Progenitor cell of endocrine pancreas (in vitro differentiated cells): ENCODE measurements around the gene MS4A10. TPM values are rescaled to one million over a fixed set of nuclear protein-coding genes. Genes with fewer than 3 reads are reported as not detected.

Experiments
- DNase-seq: peaks from one replicate; pipeline ENCODE4 v3.0.0; 2021; ENCODE audit warnings: low spot score; ENCODE audit not compliant: unreplicated experiment
- H3K27ac Mint-ChIP-seq: 2 replicates; pipeline ENCODE4 v1.8.0; 2021; ENCODE audit warnings: mild to moderate bottlenecking, moderate library complexity, mixed read lengths
- H3K27me3 Mint-ChIP-seq: 2 replicates; pipeline ENCODE4 v1.8.0; 2021; ENCODE audit warnings: mixed read lengths
- H3K36me3 Mint-ChIP-seq: 2 replicates; pipeline ENCODE4 v1.8.0; 2022; ENCODE audit warnings: mixed read lengths; ENCODE audit not compliant: insufficient read depth
- H3K4me1 Mint-ChIP-seq: 2 replicates; pipeline ENCODE4 v1.8.0; 2021; ENCODE audit warnings: low read depth, mixed read lengths
- H3K4me3 Mint-ChIP-seq: 2 replicates; pipeline ENCODE4 v1.8.0; 2021; ENCODE audit warnings: low read depth, mild to moderate bottlenecking, moderate library complexity, mixed read lengths
- H3K9me3 Mint-ChIP-seq: 2 replicates; pipeline ENCODE4 v1.8.0; 2021; ENCODE audit warnings: low read depth, mixed read lengths
- CTCF ChIP-seq: fragments of 200-600 bp; sonication (generic); IDR thresholded peaks from one replicate; pipeline ENCODE4 v1.5.0; 2021; ENCODE audit warnings: antibody characterized with exemption, mild to moderate bottlenecking; ENCODE audit not compliant: unreplicated experiment
- total RNA-seq: library from RNA; stranded (reverse); gene quantifications from 2 replicates; pipeline ENCODE4 v1.2.1, GENCODE V29; 2021

The MS4A10 gene
- total RNA-seq, 1 donor from 2014 or later: not detected

DNA sequence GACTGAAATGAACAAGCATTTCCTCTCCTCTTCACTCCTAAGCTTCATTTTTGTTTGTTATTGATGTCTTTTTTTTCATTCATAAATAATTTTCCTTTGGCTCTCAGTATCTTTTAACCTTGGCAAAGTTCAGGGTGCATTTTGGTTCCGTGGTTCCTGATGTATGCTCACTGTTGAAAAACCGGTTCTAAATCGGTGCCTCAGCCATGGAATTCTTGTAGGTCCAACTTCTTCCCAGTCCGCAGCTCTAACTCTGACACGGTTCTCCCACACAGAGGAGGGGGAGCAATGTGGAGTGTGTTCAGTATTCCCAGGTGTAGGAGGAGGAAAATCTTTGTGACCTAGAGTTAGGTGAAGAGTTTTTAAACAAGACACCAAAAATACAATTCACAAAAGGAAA lies 41.0 kb upstream of the MS4A10 start:
- peaks cover 2% of the 10 kb centered on the region for H3K27me3 Mint-ChIP-seq
- no peak overlapping the region for H3K4me3 Mint-ChIP-seq
- H3K9me3 Mint-ChIP-seq: peaks cover 7% of the 10 kb centered on the region
- no peaks in the 10 kb centered on the region for H3K4me1 Mint-ChIP-seq
- no peak for TF ChIP-seq CTCF
- no peaks in the 10 kb centered on the region for H3K36me3 Mint-ChIP-seq
- no peak for DNase-seq
- no peak overlapping the region for H3K27ac Mint-ChIP-seq

DNA sequence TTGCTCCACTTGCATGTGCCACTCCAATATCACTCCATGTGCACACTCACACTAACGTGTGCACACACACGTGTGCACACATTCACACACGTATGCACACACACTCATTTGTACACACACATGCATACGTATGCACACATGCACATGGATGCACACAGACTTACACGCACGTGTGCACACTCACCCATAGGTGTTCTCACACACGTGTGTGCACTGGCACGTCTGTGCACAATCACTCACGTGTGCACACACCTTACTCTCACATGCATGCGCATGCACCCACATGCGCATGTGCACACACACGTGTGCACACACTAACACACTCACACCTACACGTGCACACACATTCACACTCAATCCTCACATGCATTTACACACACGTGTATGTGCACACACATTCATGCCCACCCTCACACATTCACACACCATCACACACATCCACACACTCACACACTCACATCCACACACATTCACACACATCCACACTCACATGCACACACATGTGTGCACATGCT lies 37.7 kb upstream of the MS4A10 start:
- Mint-ChIP-seq H3K27me3 (peaks cover 11% of the 10 kb centered on the region), H3K27ac (no peak overlapping the region), H3K4me1 (no peaks in the 10 kb centered on the region), H3K36me3 (no peaks in the 10 kb centered on the region), H3K9me3 (peaks cover 4% of the 10 kb centered on the region), H3K4me3 (no peak overlapping the region)
- TF ChIP-seq CTCF: no peak
- no peak for DNase-seq

- no peaks in the 10 kb centered on the region for H3K36me3 Mint-ChIP-seq
- no peak for TF ChIP-seq CTCF
- no peaks in the 10 kb centered on the region for H3K4me1 Mint-ChIP-seq
- no peaks in the 10 kb centered on the region for H3K9me3 Mint-ChIP-seq
- H3K4me3 Mint-ChIP-seq: no peak overlapping the region
- H3K27me3 Mint-ChIP-seq: peaks cover 17% of the 10 kb centered on the region
- no peak for DNase-seq
- H3K27ac Mint-ChIP-seq: no peak overlapping the region
Measured at GRCh38 chr11:60748225-60748624, 36.9 kb upstream of the MS4A10 start.

DNA sequence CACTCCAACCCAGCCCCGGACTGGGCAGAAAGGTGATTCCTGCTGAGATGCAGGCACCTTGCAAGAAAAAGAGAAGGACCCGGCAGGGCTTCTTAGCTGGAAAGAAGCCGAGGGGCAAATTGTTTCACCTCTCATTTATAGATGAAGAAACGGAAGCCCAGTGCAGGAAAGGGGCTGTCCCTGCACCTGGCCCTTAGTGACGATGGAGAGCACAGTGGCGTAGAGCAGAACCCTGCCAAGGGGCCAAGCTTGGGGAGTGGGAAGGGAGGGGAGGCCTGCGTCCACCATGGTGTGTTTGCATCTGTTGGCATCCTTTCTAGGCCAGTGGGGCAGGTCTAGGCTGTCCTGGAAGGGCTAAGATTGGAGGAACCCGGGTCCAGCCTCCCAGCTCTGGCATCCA lies 36.3 kb upstream of the MS4A10 start:
- Mint-ChIP-seq H3K4me1 (no peaks in the 10 kb centered on the region), H3K4me3 (no peak overlapping the region), H3K36me3 (no peaks in the 10 kb centered on the region), H3K27me3 (peaks cover 19% of the 10 kb centered on the region), H3K27ac (no peak overlapping the region), H3K9me3 (no peaks in the 10 kb centered on the region)
- DNase-seq: no peak
- no peak for TF ChIP-seq CTCF

DNA sequence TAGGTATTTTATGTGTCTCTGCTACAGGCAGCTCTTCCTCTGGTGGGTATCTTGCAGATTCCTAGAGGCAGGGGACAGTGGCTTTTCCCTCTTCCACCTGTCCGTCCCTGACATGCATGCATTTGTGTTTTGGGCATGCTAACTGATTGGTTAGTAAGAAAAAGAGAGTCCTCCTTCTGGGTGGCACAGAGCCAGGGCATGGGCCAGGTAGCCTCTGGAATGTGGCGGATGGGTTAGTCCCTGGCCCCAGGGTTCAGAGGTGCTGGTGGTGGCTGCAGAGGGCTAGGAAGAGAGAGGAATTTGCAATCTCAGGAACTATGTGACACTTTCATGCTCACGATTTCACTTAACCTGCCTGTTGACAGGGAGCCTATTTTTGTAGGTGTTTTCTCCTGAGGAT lies 34.2 kb upstream of the MS4A10 start:
- no peak overlapping the region for H3K4me3 Mint-ChIP-seq
- H3K36me3 Mint-ChIP-seq: no peaks in the 10 kb centered on the region
- H3K27ac Mint-ChIP-seq: no peak overlapping the region
- no peaks in the 10 kb centered on the region for H3K4me1 Mint-ChIP-seq
- DNase-seq: no peak
- TF ChIP-seq CTCF: no peak
- peaks cover 19% of the 10 kb centered on the region for H3K27me3 Mint-ChIP-seq
- H3K9me3 Mint-ChIP-seq: no peaks in the 10 kb centered on the region
